Measurements from ENCODE around the gene PLA2G6.

GRCh38 chr22:38155703-38156102 lies 25.9 kb downstream of the PLA2G6 start:
- no peak for TF ChIP-seq MAX (CRISPR knock-in tag; IDR thresholded peaks at IDR 0.05)
- TF ChIP-seq NR3C1 (CRISPR knock-in tag; conservative IDR thresholded peaks at IDR 0.05; ENCODE audit: low read depth), result no peak
